OCI-LY1 (cell line): Measurements from ENCODE around the gene ARHGEF10L.

Experiments
- CTCF ChIP-seq: fragments of 200-600 bp; sonication (generic), shearing (Covaris generic); IDR thresholded peaks from 2 replicates; pipeline ENCODE4 v1.5.1; 2017; ENCODE audit warnings: mild to moderate bottlenecking, antibody characterized with exemption, low read length, moderate library complexity, mixed read lengths
- EZH2 ChIP-seq: fragments of 200-600 bp; sonication (generic), shearing (Covaris generic); IDR thresholded peaks from 2 replicates; pipeline ENCODE4 v1.8.0; 2017; ENCODE audit warnings: borderline replicate concordance, mixed run types, mild to moderate bottlenecking, antibody characterized with exemption, low read length, moderate library complexity, mixed read lengths

GRCh38 chr1:17675744-17676143, 136.2 kb downstream of the ARHGEF10L start:
- no peak for TF ChIP-seq CTCF
- no peak for TF ChIP-seq EZH2
